Measurements from ENCODE around the gene C1QTNF1.

- TF ChIP-seq CTCF (IDR thresholded peaks at IDR 0.05): peak in 1 of 6 experiments; percentile 7
- no peak for TF ChIP-seq POLR2A (IDR thresholded peaks at IDR 0.05)
Observed at GRCh38 chr17:79028496-79029326, 4.7 kb downstream of the C1QTNF1 start.

All from thyroid gland (tissue), 4 donors.